Myometrial cell (primary cell): ENCODE data around the gene CYP3A5. TPM values are rescaled to one million over a fixed set of nuclear protein-coding genes. Genes with fewer than 3 reads are reported as not detected.

Experiments
- total RNA-seq: library from RNA; depleted of rRNA; stranded (reverse); fragments of >200 nt; gene quantifications from 2 replicates; pipeline ENCODE4 v1.2.3, GENCODE V29; 2015

CYP3A5 gene
- total RNA-seq, result 0.89 and 3.2 TPM in 2 replicates

DNA sequence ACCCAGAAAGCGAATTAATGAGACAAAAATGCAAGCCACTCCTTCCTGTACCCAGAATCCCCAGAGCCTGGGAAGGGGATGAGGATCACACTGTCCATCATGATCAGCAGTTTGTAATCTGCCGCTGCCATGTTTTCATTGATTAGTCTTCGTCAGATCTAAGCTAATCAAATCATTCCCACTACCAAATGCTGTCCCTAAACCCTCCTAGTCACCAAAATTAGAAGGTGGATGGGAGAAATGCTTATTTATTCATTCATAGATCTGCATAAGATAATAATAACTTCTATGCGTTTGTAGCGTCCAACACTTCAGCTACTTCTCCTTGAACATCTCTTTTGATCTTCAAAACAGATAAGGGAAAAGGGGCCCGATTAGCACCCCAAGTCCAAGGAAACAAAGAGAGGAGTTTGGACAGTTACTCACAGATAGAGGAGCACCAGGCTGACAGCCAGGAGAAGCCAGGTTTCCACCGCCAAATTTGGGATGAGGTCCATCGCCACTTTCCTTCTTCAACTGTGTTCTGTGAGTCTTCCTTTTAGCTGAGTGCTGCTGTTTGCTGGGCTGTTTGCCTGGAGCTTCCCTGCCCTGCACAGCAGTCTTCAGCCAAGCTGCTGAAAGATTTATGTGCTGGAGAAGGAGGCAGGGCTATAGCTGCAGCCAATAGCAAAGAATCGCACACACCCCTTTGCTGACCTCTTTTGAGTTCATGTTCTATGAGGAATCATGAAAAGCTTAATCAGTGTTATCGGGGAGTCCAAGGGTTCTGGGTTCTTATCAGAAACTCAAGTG, at the start of gene CYP3A5:
Gene CYP3A5, minus strand, starts transcription at position 597 of the 792 bp plus-strand sequence. Its CDS starts 100 bp downstream, at position 497.

DNA sequence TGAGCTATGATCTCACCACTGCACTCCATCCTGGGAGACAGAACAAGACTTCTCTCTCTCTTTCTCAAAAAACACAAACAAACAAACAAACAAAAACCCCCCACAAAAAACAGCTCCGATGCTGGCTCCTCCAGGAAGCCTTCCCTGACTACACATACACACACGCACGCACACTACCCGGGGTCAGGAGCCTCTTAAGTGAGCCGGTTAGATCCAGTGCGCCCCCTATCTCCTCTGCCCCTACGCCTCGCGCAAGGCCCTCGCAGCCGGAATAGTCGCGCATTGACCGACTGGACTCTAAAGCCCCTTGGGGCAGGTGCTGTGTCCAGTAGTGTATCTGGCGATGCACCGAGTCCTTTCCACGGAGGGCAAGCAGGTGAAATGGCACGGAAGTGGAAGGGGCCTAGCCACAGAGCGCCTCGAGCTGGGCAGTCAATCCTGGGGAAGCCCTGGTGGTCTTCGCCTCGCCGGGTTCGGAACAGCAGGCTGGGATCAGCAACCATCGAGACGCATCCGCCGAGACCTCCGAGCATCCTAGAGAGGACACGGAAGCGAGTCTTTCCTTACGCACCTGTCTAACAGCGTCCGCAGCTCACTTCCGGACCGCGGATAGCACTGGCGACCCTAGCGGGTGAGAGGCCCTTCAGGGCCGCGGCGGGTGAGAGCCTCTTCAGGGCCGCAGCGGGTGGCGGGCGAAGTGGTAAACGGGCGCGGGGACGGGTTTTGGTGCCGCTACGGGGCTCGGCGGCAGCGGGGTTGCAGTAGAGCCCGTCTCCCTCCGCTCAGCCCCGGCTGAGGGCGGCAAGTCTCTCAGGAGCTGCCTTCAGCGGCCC, 63.2 kb downstream of the CYP3A5 start, which contains the start of gene ZSCAN25:
Gene ZSCAN25, plus strand, starts transcription at position 588 of the 833 bp plus-strand sequence. CDS start 2,661 bp downstream, outside the sequence.

Other genes with a start within 250 kb of the CYP3A5 start
- gene PTCD1, start 241.2 kb downstream of the CYP3A5 start, total RNA-seq, result 6.2 and 8.1 TPM in 2 replicates
- gene CPSF4, start 241.1 kb downstream of the CYP3A5 start, total RNA-seq, result 28.5 and 36.3 TPM in 2 replicates
- gene ATP5MF, start 213.8 kb downstream of the CYP3A5 start, total RNA-seq, result 3,963 and 4,747 TPM in 2 replicates
- gene ZNF789, start 207.1 kb downstream of the CYP3A5 start, total RNA-seq, result 1.4 and 4.1 TPM in 2 replicates
- 9.9 and 11.2 TPM in 2 replicates for gene ZNF394, start 179.7 kb downstream of the CYP3A5 start, total RNA-seq
- 7.1 and 7.8 TPM in 2 replicates for gene ZKSCAN5, start 175.3 kb downstream of the CYP3A5 start, total RNA-seq
- 4.0 and 5.5 TPM in 2 replicates for gene FAM200A, start 127.9 kb downstream of the CYP3A5 start, total RNA-seq
- gene ZNF655, start 121.4 kb downstream of the CYP3A5 start, total RNA-seq, result 70.2 and 76.4 TPM in 2 replicates
- not detected in 2 replicates for gene TMEM225B, start 81.7 kb downstream of the CYP3A5 start, total RNA-seq
- 7.3 and 18.5 TPM in 2 replicates for gene ZSCAN25, start 63.0 kb downstream of the CYP3A5 start, total RNA-seq
- gene CYP3A7, start 55.2 kb upstream of the CYP3A5 start, total RNA-seq, result not detected in 2 replicates
- gene CYP3A4, start 104.2 kb upstream of the CYP3A5 start, total RNA-seq, result not detected in 2 replicates
- not detected in 2 replicates for gene CYP3A43, start 148.0 kb upstream of the CYP3A5 start, total RNA-seq
- gene OR2AE1, start 197.0 kb upstream of the CYP3A5 start, total RNA-seq, result not detected in 2 replicates
- 22.5 and 28.9 TPM in 2 replicates for gene TRIM4, start 239.5 kb upstream of the CYP3A5 start, total RNA-seq
- not detected in 2 replicates for gene GJC3, start 249.6 kb upstream of the CYP3A5 start, total RNA-seq